SK-N-SH treated with all-trans-retinoic acid at 6 μM for 48 hours (cell line): ENCODE measurements around the gene JARID2.

Experiments
- ATAC-seq: fragments of 200-7000 bp; cut with Tn5 transposase; 3 replicates; pipeline ENCODE4 v1.9.1; 2020; ENCODE audit warnings: mild to moderate bottlenecking, moderate library complexity
- ARNTL ChIP-seq: fragments of 450-650 bp; formaldehyde crosslinking; IDR thresholded peaks from 2 replicates; pipeline ENCODE4 v1.5.0; 2020; ENCODE audit warnings: low read depth, mild to moderate bottlenecking, moderate library complexity, borderline replicate concordance
- BACH2 ChIP-seq: fragments of 250-450 bp; sonication (Bioruptor Pico); IDR thresholded peaks from 2 replicates; pipeline ENCODE4 v1.9.0; 2021; ENCODE audit warnings: mild to moderate bottlenecking, borderline replicate concordance
- CSDC2 ChIP-seq: fragments of 250-450 bp; sonication (Bioruptor Pico); IDR thresholded peaks from 2 replicates; pipeline ENCODE4 v1.5.0; 2020; ENCODE audit warnings: mild to moderate bottlenecking, moderate library complexity
- GLIS3 ChIP-seq: fragments of 250-450 bp; sonication (Bioruptor Pico); IDR thresholded peaks from 2 replicates; pipeline ENCODE4 v1.5.0; 2020; ENCODE audit warnings: mild to moderate bottlenecking, moderate library complexity
- ISL1 ChIP-seq: fragments of 250-450 bp; sonication (Bioruptor Pico); IDR thresholded peaks from 2 replicates; pipeline ENCODE4 v2.1.2; 2022; ENCODE audit warnings: mild to moderate bottlenecking, moderate library complexity
- OSR1 ChIP-seq: fragments of 250-450 bp; sonication (Bioruptor Pico); IDR thresholded peaks from 2 replicates; pipeline ENCODE4 v1.8.0; 2022; ENCODE audit warnings: moderate library complexity, mild to moderate bottlenecking, inconsistent platforms
- RARB ChIP-seq: fragments of 250-450 bp; sonication (Bioruptor Pico); IDR thresholded peaks from 2 replicates; pipeline ENCODE4 v1.8.0; 2021; ENCODE audit warnings: mild to moderate bottlenecking, moderate library complexity
- SNAI2 ChIP-seq: fragments of 250-450 bp; sonication (Bioruptor Pico); IDR thresholded peaks from 2 replicates; pipeline ENCODE4 v1.5.0; 2020; ENCODE audit warnings: mild to moderate bottlenecking, moderate library complexity
- TCF4 ChIP-seq: fragments of 250-450 bp; sonication (Bioruptor Pico); IDR thresholded peaks from 2 replicates; pipeline ENCODE4 v1.8.0; 2021; ENCODE audit warnings: mild to moderate bottlenecking, moderate library complexity, borderline replicate concordance
- TOX ChIP-seq: fragments of 250-450 bp; sonication (Bioruptor Pico); IDR thresholded peaks from 2 replicates; pipeline ENCODE4 v1.8.0; 2021; ENCODE audit warnings: mild to moderate bottlenecking, moderate library complexity, borderline replicate concordance
- ZC3H10 ChIP-seq: fragments of 250-450 bp; sonication (Bioruptor Pico); IDR thresholded peaks from 2 replicates; pipeline ENCODE4 v1.5.1; 2021; ENCODE audit warnings: mild to moderate bottlenecking, moderate library complexity
- ZFP3 ChIP-seq: fragments of 250-450 bp; sonication (Bioruptor Pico); IDR thresholded peaks from 2 replicates; pipeline ENCODE4 v1.5.0; 2020; ENCODE audit warnings: mild to moderate bottlenecking, moderate library complexity
- ZFP30 ChIP-seq: fragments of 450-650 bp; formaldehyde crosslinking; IDR thresholded peaks from 2 replicates; pipeline ENCODE4 v1.5.0; 2022; ENCODE audit warnings: mild to moderate bottlenecking, moderate library complexity
- ZNF565 ChIP-seq: fragments of 450-650 bp; formaldehyde crosslinking; conservative IDR thresholded peaks from 2 replicates; pipeline ENCODE4 v1.5.0; 2020; ENCODE audit warnings: low read depth, mild to moderate bottlenecking, moderate library complexity
- ZNF70 ChIP-seq: fragments of 450-650 bp; formaldehyde crosslinking; IDR thresholded peaks from 2 replicates; pipeline ENCODE4 v1.5.0; 2020; ENCODE audit warnings: mild to moderate bottlenecking, moderate library complexity
- ZNF8 ChIP-seq: fragments of 450-650 bp; formaldehyde crosslinking; IDR thresholded peaks from 2 replicates; pipeline ENCODE4 v1.5.0; 2020; ENCODE audit warnings: mild to moderate bottlenecking, moderate library complexity
- TF ChIP-seq, protein P1 (sequence below): fragments of 250-450 bp; sonication (Bioruptor Pico); IDR thresholded peaks from 2 replicates; pipeline ENCODE4 v1.8.0; 2020; ENCODE audit warnings: mild to moderate bottlenecking, moderate library complexity, borderline replicate concordance
- TF ChIP-seq, protein P2 (sequence below): fragments of 250-450 bp; sonication (Bioruptor Pico); IDR thresholded peaks from 2 replicates; pipeline ENCODE4 v1.5.1; 2020; ENCODE audit warnings: low read depth, mild to moderate bottlenecking, moderate library complexity
- TF ChIP-seq, protein P3 (sequence below): fragments of 250-450 bp; sonication (Bioruptor Pico); IDR thresholded peaks from 2 replicates; pipeline ENCODE4 v1.5.0; 2020; ENCODE audit warnings: mild to moderate bottlenecking, moderate library complexity
- TF ChIP-seq, protein P4 (sequence below): fragments of 250-450 bp; sonication (Bioruptor Pico); IDR thresholded peaks from 2 replicates; pipeline ENCODE4 v1.8.0; 2021; ENCODE audit warnings: low read depth, mild to moderate bottlenecking, moderate library complexity, borderline replicate concordance

Gene JARID2

GRCh38 chr6:15346315-15346714 is 100.4 kb downstream of the JARID2 start (continued):
- TF ChIP-seq, protein P1, sequence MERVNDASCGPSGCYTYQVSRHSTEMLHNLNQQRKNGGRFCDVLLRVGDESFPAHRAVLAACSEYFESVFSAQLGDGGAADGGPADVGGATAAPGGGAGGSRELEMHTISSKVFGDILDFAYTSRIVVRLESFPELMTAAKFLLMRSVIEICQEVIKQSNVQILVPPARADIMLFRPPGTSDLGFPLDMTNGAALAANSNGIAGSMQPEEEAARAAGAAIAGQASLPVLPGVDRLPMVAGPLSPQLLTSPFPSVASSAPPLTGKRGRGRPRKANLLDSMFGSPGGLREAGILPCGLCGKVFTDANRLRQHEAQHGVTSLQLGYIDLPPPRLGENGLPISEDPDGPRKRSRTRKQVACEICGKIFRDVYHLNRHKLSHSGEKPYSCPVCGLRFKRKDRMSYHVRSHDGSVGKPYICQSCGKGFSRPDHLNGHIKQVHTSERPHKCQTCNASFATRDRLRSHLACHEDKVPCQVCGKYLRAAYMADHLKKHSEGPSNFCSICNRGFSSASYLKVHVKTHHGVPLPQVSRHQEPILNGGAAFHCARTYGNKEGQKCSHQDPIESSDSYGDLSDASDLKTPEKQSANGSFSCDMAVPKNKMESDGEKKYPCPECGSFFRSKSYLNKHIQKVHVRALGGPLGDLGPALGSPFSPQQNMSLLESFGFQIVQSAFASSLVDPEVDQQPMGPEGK: no peak
- TF ChIP-seq ZNF565 (CRISPR knock-in tag) (no peak), GLIS3 (CRISPR knock-in tag) (no peak), CSDC2 (no peak)

- TF ChIP-seq, protein P2, sequence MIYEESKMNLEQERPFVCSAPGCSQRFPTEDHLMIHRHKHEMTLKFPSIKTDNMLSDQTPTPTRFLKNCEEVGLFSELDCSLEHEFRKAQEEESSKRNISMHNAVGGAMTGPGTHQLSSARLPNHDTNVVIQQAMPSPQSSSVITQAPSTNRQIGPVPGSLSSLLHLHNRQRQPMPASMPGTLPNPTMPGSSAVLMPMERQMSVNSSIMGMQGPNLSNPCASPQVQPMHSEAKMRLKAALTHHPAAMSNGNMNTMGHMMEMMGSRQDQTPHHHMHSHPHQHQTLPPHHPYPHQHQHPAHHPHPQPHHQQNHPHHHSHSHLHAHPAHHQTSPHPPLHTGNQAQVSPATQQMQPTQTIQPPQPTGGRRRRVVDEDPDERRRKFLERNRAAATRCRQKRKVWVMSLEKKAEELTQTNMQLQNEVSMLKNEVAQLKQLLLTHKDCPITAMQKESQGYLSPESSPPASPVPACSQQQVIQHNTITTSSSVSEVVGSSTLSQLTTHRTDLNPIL (CRISPR knock-in tag): no peak
- TF ChIP-seq TCF4 (CRISPR knock-in tag): no peak
- no peak for TF ChIP-seq ZFP3 (CRISPR knock-in tag)
- TF ChIP-seq RARB (CRISPR knock-in tag): no peak
- TF ChIP-seq ZFP30 (CRISPR knock-in tag): no peak
- TF ChIP-seq ZNF70 (CRISPR knock-in tag): no peak
- TF ChIP-seq CSDC2: no peak
- no peak for TF ChIP-seq ARNTL (CRISPR knock-in tag)
- TF ChIP-seq BACH2 (CRISPR knock-in tag): no peak
- no peak for TF ChIP-seq TOX (CRISPR knock-in tag)
- no peak for TF ChIP-seq SNAI2 (CRISPR knock-in tag)
- TF ChIP-seq, protein P3, sequence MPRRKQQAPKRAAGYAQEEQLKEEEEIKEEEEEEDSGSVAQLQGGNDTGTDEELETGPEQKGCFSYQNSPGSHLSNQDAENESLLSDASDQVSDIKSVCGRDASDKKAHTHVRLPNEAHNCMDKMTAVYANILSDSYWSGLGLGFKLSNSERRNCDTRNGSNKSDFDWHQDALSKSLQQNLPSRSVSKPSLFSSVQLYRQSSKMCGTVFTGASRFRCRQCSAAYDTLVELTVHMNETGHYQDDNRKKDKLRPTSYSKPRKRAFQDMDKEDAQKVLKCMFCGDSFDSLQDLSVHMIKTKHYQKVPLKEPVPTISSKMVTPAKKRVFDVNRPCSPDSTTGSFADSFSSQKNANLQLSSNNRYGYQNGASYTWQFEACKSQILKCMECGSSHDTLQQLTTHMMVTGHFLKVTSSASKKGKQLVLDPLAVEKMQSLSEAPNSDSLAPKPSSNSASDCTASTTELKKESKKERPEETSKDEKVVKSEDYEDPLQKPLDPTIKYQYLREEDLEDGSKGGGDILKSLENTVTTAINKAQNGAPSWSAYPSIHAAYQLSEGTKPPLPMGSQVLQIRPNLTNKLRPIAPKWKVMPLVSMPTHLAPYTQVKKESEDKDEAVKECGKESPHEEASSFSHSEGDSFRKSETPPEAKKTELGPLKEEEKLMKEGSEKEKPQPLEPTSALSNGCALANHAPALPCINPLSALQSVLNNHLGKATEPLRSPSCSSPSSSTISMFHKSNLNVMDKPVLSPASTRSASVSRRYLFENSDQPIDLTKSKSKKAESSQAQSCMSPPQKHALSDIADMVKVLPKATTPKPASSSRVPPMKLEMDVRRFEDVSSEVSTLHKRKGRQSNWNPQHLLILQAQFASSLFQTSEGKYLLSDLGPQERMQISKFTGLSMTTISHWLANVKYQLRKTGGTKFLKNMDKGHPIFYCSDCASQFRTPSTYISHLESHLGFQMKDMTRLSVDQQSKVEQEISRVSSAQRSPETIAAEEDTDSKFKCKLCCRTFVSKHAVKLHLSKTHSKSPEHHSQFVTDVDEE (CRISPR knock-in tag): no peak
- TF ChIP-seq ZNF565 (CRISPR knock-in tag): no peak
- no peak for TF ChIP-seq ISL1 (CRISPR knock-in tag)
- TF ChIP-seq, protein P4, sequence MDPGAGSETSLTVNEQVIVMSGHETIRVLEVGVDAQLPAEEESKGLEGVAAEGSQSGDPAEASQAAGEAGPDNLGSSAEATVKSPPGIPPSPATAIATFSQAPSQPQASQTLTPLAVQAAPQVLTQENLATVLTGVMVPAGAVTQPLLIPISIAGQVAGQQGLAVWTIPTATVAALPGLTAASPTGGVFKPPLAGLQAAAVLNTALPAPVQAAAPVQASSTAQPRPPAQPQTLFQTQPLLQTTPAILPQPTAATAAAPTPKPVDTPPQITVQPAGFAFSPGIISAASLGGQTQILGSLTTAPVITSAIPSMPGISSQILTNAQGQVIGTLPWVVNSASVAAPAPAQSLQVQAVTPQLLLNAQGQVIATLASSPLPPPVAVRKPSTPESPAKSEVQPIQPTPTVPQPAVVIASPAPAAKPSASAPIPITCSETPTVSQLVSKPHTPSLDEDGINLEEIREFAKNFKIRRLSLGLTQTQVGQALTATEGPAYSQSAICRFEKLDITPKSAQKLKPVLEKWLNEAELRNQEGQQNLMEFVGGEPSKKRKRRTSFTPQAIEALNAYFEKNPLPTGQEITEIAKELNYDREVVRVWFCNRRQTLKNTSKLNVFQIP (CRISPR knock-in tag): no peak
- no peak for TF ChIP-seq ZNF8 (CRISPR knock-in tag)
- TF ChIP-seq ZC3H10 (CRISPR knock-in tag): no peak
- no peak for TF ChIP-seq OSR1 (CRISPR knock-in tag)
- TF ChIP-seq, protein P1: no peak
- ATAC-seq: no peak
These were observed 102.7 kb downstream of the JARID2 start for GRCh38 chr6:15348528-15348927.

DNA sequence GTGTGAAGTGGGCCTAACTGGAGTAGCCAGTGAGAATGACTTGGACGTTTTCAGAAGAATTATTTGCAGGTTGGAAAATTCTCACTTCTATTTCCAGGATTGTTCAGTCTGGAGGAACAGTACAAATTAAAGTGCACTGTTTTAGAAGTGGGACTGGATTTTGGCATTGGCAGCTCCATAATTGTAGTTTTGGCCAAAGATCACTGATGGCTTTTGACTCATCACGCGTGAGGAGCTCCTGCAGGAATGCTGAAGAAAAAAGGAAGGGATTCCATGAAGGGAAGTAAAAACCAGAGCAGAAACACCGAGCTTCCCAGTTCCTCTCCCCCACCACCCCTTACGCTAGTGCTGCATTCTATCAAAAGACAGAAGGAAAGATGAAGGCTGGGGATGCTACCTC is 103.5 kb downstream of the JARID2 start:
- TF ChIP-seq, protein P1: no peak
- TF ChIP-seq, protein P3 (CRISPR knock-in tag): no peak
- TF ChIP-seq ZNF8 (CRISPR knock-in tag) (no peak), SNAI2 (CRISPR knock-in tag) (no peak), ZNF70 (CRISPR knock-in tag) (no peak), ZFP3 (CRISPR knock-in tag) (no peak), CSDC2 (no peak), ISL1 (CRISPR knock-in tag) (no peak), ZNF565 (CRISPR knock-in tag) (no peak)
- ATAC-seq: no peak
